ENCODE results near the gene NIPSNAP3A. TPM values are rescaled to one million over a fixed set of nuclear protein-coding genes. Genes with fewer than 3 reads are reported as not detected.

NIPSNAP3A gene
- total and polyA plus RNA-seq, 2 donors (not counting 1 experiment from before 2014, with no cell fraction given) = 32.5 to 67.8 TPM

DNA sequence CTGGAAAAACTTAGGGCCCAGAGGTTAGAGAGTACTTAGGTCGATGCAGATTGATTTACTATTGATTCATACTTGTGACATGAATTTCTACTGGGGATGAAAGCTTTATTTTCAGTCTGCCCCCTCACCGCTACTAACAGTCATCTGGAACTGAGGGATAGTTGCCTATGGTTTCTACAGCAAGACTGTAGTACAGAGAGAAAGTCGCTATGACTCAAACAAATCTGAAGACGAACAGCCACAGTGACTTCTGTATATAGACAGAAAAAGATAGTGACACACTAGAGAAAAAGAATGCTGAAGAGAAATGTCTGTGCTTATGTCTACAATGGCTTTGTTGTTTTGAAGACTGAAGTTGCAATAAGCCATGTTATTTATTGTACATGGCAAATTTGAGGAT, 35.9 kb upstream of the NIPSNAP3A start:
- H2AFZ ChIP-seq (ENCODE audit: low read length) = no peak overlapping the region
- no peaks in the 10 kb centered on the region for H3K4me1 ChIP-seq (ENCODE audit: control insufficient read depth, extremely low read depth, insufficient read depth, low read length)
- no peaks in the 10 kb centered on the region for H3K36me3 ChIP-seq (ENCODE audit: control insufficient read depth, insufficient read depth, low read length)
- H3K79me2 ChIP-seq (ENCODE audit: control insufficient read depth, insufficient read depth, low read length) = no peaks in the 10 kb centered on the region
- H3K4me3 ChIP-seq (replicated peaks in 1 of 4; ENCODE audit: control extremely low read depth in 1 of 4, insufficient read depth in 1 of 4, low read depth in 3 of 4, low read length in 4 of 4) = no peak overlapping the region
- H3K9ac ChIP-seq (ENCODE audit: insufficient read depth, low read length) = no peak overlapping the region
- no peak for DNase-seq (ENCODE audit: low read depth in 2 of 2)
- no peak overlapping the region for H3K4me2 ChIP-seq (ENCODE audit: extremely low read depth, insufficient read depth, low read length)
- no peak overlapping the region for H3K27ac ChIP-seq (ENCODE audit: insufficient read depth, low read length)
- TF ChIP-seq, protein P1, sequence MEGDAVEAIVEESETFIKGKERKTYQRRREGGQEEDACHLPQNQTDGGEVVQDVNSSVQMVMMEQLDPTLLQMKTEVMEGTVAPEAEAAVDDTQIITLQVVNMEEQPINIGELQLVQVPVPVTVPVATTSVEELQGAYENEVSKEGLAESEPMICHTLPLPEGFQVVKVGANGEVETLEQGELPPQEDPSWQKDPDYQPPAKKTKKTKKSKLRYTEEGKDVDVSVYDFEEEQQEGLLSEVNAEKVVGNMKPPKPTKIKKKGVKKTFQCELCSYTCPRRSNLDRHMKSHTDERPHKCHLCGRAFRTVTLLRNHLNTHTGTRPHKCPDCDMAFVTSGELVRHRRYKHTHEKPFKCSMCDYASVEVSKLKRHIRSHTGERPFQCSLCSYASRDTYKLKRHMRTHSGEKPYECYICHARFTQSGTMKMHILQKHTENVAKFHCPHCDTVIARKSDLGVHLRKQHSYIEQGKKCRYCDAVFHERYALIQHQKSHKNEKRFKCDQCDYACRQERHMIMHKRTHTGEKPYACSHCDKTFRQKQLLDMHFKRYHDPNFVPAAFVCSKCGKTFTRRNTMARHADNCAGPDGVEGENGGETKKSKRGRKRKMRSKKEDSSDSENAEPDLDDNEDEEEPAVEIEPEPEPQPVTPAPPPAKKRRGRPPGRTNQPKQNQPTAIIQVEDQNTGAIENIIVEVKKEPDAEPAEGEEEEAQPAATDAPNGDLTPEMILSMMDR (conservative IDR thresholded peaks at IDR 0.05 in 1 of 2, IDR thresholded peaks at IDR 0.05 in 1 of 2; ENCODE audit: low read depth in 1 of 2, low read length in 2 of 2) = no peak
- TF ChIP-seq EZH2 (IDR thresholded peaks at IDR 0.05; ENCODE audit: low read length, missing control alignments) = no peak
- no peaks in the 10 kb centered on the region for H3K9me3 ChIP-seq (ENCODE audit: control insufficient read depth, insufficient read depth, low read depth, low read length)
- no peaks in the 10 kb centered on the region for H4K20me1 ChIP-seq (ENCODE audit: control insufficient read depth, extremely low read depth, insufficient read depth, low read length)
- no peaks in the 10 kb centered on the region for H3K27me3 ChIP-seq (ENCODE audit: control insufficient read depth, insufficient read depth, low read length)

DNA sequence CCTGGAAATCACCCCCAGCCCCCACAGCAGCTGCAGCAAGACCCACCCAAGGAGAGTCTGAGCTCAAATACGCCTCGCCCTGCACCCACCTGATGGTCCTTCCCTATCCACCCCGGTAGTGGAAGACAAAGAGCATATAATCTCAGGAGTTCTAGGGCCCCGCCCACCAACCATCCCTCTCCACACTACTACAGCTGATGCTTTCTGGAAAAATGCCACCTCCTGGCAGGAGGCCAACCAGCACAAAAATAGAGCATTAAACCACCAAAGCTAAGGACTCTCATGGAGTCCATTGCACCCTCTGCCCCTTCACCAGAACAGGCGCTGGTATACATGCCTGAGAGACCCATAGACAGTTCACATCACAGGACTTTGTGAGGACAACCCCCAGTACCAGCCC, 22.5 kb upstream of the NIPSNAP3A start:
- no peak for DNase-seq (ENCODE audit: low read depth in 2 of 2)
- Histone ChIP-seq H2AFZ (ENCODE audit: low read length) (no peak overlapping the region), H3K4me2 (ENCODE audit: extremely low read depth, insufficient read depth, low read length) (no peak overlapping the region), H3K27ac (ENCODE audit: insufficient read depth, low read length) (no peak overlapping the region), H3K27me3 (ENCODE audit: control insufficient read depth, insufficient read depth, low read length) (no peaks in the 10 kb centered on the region), H3K79me2 (ENCODE audit: control insufficient read depth, insufficient read depth, low read length) (no peaks in the 10 kb centered on the region), H3K36me3 (ENCODE audit: control insufficient read depth, insufficient read depth, low read length) (no peaks in the 10 kb centered on the region), H3K9me3 (ENCODE audit: control insufficient read depth, insufficient read depth, low read depth, low read length) (no peaks in the 10 kb centered on the region), H3K9ac (ENCODE audit: insufficient read depth, low read length) (no peak overlapping the region), H4K20me1 (ENCODE audit: control insufficient read depth, extremely low read depth, insufficient read depth, low read length) (no peaks in the 10 kb centered on the region), H3K4me3 (replicated peaks in 1 of 4; ENCODE audit: control extremely low read depth in 1 of 4, insufficient read depth in 1 of 4, low read depth in 3 of 4, low read length in 4 of 4) (no peak overlapping the region), H3K4me1 (ENCODE audit: control insufficient read depth, extremely low read depth, insufficient read depth, low read length) (no peaks in the 10 kb centered on the region)
- no peak for TF ChIP-seq EZH2 (IDR thresholded peaks at IDR 0.05; ENCODE audit: low read length, missing control alignments)
- TF ChIP-seq, protein P1 (conservative IDR thresholded peaks at IDR 0.05 in 1 of 2, IDR thresholded peaks at IDR 0.05 in 1 of 2; ENCODE audit: low read depth in 1 of 2, low read length in 2 of 2) = no peak

DNA sequence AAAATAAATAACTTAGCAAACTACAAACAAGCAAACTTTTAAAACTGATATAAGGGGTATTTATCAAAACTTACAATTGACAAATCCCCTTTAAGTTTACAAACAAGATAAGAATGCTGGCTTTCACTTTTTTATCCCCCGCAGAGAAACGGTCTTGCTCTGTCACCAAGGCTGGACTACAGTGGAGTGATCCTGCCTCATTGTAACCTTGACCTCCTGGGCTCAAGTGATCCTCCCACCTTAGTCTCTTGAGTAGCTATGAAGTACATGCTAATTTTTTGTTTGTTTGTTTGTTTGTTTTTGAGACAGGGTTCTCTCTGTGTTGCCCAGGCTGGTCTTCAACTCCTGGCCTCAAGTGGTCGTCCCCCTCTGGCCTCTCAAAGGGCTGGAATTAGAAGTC, 9.0 kb upstream of the NIPSNAP3A start:
- no peaks in the 10 kb centered on the region for H3K4me1 ChIP-seq (ENCODE audit: control insufficient read depth, extremely low read depth, insufficient read depth, low read length)
- no peak overlapping the region for H3K4me3 ChIP-seq (replicated peaks in 1 of 4; ENCODE audit: control extremely low read depth in 1 of 4, insufficient read depth in 1 of 4, low read depth in 3 of 4, low read length in 4 of 4)
- TF ChIP-seq EZH2 (IDR thresholded peaks at IDR 0.05; ENCODE audit: low read length, missing control alignments) = no peak
- TF ChIP-seq, protein P1 (conservative IDR thresholded peaks at IDR 0.05 in 1 of 2, IDR thresholded peaks at IDR 0.05 in 1 of 2; ENCODE audit: low read depth in 1 of 2, low read length in 2 of 2) = no peak
- H2AFZ ChIP-seq (ENCODE audit: low read length) = no peak overlapping the region
- no peak overlapping the region for H3K4me2 ChIP-seq (ENCODE audit: extremely low read depth, insufficient read depth, low read length)
- H3K9me3 ChIP-seq (ENCODE audit: control insufficient read depth, insufficient read depth, low read depth, low read length) = no peaks in the 10 kb centered on the region
- no peak overlapping the region for H3K9ac ChIP-seq (ENCODE audit: insufficient read depth, low read length)
- no peaks in the 10 kb centered on the region for H3K36me3 ChIP-seq (ENCODE audit: control insufficient read depth, insufficient read depth, low read length)
- H3K79me2 ChIP-seq (ENCODE audit: control insufficient read depth, insufficient read depth, low read length) = no peaks in the 10 kb centered on the region
- no peak for DNase-seq (ENCODE audit: low read depth in 2 of 2)
- H3K27ac ChIP-seq (ENCODE audit: insufficient read depth, low read length) = no peak overlapping the region
- no peaks in the 10 kb centered on the region for H4K20me1 ChIP-seq (ENCODE audit: control insufficient read depth, extremely low read depth, insufficient read depth, low read length)
- H3K27me3 ChIP-seq (ENCODE audit: control insufficient read depth, insufficient read depth, low read length) = no peaks in the 10 kb centered on the region
